NCI-H2171 treated with DMSO at 0.1 percent for 48 hours (cell line): ENCODE results near the gene PTPRT.

Experiments
- DNase-seq: peaks from one replicate; lab custom pipeline; 2025; lab: John Stamatoyannopoulos, UW

PTPRT gene

DNA sequence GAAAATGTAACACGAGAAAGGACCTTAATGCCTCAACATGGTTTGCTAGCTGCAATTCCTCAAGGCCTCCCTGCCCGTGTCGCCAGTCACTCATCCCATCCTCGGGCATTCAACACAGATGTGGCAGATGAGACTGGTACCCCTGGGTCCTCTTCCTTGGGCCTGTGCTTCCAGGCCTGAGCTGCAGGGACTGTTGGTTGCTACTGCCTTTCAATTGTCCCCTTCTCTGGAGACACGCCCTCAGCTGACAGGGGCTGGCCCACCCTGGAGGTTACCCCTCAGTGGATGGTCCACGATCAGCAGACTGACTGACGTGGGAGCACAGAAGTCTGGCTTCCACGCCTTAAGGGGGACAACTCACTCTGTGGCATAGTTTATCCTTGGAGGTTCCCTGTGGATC, 1076.5 kb downstream of the PTPRT start:
- DNase-seq = no peak

DNA sequence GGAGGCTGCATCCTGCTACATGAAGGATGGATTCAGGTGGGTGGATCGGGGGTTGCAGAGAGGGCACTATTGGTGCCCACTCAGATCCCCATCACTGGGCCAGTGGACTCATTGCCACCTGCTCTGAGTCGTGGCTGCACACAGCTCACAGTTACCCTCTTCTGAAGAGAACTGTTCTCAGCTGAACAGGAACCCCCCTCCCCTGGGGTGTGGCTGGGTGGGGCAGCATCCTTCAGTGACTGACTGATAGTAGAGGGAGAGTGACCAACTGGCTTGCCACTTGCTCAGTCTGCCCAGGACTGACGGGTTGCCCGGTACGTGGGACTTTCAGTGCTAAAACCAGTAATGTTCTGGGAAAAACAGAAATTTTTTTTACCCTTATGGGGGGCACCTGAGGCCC, 1077.5 kb downstream of the PTPRT start:
- no peak for DNase-seq

DNA sequence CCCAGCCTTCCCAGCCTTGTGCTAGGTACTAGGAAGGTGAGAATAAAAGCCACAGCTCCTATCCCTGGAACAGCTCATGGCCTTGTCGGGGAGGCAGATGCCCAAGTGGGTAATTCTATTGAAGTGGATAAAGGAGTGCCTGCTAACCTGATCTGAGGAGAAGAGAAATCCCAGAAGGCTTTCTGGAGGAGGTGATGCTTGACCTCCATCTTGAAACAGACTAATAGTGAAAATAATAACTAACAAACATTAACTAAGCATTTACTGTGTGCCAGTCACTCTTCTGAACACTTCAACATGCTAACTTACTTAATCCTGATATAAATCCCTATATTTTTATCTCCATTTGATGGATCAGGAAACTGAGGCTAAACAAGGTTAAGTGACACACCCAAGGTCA, 1078.4 kb downstream of the PTPRT start:
- no peak for DNase-seq

DNA sequence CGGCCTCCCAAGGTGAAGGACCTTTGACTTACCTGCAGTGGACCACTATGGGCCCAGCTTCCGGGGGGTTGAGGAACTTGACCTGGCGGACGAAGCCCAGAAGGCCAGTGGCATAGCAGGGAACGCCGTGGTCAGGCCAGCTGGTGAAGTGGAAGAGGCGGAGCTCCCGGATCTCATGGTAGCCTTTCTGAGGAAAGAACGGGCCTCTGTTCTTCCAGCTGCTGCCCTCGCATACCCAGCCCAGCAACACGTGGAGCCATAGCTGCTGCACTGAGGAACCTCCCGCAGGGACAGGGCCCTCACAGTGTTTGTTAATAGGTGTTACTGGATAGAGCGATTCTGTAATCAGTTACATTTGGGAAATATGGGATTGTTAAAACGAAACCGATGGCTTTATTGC, 1079.4 kb downstream of the PTPRT start:
- no peak for DNase-seq

DNA sequence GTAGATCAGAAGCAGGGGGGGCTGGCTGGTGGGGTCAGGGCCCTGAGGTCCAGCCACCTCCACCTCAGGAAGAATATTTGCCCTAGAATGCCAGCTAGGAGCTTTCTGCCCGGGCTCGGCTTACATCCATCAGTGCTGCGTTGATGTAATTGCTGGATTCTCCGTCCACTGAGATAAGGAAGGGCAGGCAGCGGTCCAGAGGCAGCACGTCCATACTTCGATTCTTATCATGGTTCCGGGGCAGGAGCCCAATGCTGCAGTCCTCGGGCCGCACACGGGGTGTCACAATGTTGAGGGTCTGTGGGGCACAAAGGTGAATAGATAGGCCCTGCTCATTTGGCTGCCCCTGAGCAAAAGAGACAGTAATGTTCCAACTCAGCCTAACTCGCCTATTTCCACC, 1087.7 kb downstream of the PTPRT start:
- no peak for DNase-seq

DNA sequence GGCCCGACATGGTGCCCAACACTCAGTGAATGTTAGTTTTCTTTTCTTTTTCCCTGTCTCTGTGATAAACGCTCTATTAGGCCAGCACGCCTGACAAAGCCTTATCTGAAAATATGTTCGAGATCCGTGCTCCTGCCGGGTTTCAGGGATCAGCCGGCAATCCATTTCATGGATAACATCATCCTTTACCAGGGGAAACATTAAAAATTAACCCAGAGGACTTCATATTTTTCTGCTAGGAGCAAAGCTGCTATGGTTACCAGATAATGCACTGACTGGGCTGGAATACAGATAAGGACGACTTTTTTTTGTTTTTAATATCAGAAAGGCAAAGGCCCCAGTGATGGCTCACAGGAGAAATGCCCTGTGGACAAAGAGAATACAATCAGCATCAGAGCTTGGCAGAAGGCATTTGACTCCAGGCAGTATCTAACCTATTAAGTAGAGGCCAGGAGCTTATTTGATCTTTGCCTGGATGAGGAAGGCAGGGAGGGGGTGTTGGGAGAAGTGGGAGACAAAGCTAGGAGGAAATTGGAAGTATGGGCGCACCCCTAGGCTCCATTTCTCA, 1089.5 kb downstream of the PTPRT start:
- no peak for DNase-seq

DNA sequence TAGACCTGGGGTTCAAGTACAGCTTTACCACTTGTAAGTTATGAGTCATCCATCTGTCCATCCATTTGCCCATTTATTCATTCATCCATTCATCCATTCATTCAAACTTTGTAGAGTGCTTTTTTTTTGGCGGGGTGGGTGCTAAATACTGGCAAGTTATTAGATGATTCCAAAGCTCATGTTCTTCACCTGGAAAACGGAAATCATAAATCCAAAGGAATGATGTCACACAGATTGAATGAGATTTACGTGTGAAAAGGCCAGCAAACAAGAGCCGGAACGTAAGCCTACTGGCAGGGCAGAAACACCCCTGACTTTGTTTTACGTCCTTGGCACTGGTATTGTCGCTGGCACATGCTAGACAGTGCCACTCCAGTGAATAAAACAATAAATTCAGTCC, 1090.6 kb downstream of the PTPRT start:
- no peak for DNase-seq

DNA sequence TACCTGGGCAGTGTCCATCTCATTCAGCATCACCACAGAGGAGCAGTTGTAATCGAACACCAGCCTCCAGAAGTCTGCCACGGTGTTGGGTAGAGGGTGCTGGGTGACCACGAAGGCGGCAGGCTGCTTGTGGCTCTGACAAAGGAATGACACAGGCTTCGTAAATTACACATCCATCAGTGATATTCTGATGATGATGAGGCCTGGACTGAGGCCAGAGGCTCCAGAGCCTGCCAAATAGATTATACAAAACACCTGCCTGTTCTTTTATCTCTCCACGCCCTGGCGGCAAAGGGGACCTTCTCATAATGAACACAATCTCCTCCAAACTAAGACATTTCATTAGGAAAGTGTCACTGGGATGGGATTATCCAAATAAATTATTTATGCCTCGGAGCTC, 1091.3 kb downstream of the PTPRT start:
- peak; percentile 48 for DNase-seq

DNA sequence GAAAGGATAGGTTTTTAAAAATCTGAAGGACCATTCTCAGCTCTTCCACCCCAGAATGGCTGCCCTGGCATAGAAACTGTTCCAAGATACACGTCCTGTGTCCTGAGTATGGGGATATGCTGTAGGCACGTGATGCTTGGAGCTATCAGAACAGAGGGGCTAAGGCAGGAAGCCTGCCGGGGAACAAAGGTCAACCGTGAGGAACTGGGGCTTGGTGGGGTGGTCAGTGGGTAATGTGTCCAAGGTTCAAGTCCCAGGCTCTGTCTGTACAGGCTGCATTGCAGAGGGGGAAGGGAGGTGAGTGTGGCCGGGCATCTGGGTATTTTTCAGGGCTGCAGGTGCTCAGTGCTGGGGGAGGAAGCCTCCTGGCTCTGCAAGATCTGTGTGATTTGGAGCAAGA, 1092.0 kb downstream of the PTPRT start:
- no peak for DNase-seq

DNA sequence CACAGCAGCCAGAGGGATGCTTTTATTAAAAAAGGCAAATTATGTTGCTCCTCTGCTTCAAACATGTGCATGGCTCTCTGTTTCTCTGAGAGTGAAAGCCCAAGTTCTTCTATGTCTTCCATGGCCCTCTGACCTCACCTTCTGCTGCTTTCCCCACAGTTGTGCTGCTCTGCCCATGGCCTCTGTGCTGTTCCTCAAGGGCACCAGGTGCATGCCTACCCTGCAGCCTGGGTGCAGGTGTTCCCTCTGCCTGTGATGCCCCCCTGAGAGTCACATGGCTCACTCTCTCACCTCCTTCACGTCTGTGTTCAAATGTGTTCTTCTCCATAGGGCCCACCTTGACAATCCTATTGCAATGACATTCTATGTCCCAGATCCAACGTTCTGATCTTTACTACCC, 1094.5 kb downstream of the PTPRT start:
- DNase-seq = peak; percentile 36

DNA sequence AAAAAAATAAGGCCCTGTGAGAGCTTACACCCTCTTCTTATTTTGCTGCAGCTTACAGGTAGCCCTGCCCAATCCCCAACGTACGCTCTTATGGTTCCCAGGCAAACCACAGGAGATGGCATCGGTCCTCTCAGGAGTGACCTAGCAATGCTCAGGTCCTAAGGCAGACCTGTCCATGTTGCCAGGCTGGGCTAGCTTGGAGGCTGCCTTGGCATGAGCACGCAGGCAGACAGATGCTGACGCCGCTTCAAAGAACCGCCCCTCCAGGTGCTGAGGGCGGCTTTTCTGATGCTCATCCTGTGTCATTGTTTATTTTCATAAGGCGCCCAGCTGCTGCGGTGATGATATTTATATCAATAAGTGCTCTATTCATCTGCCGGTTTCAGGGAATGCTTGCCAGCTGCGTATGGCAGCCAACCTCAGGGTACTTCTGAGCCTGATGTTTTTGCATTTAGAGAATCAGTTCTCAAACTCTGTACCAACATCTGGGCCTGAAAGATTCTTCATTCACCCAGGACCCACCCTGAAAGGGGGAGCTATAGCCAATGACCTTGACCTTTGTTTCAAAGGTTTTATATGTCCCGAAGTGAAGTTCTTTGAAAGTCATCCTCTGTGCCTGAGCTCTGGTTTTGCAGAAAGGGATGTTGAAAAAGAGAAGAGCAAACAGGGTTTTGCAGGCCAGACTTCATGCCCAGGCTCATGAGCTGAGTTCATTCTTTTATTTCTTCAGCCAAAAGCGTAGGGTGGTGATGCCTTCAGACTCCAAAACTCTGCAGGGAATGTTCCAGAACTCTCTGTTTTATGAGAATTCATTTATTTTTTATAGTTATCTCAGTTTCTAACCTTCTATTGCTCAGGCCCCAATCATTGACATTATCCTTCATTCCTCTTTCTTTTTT, 1095.9 kb downstream of the PTPRT start:
- DNase-seq = peak; percentile 93

DNA sequence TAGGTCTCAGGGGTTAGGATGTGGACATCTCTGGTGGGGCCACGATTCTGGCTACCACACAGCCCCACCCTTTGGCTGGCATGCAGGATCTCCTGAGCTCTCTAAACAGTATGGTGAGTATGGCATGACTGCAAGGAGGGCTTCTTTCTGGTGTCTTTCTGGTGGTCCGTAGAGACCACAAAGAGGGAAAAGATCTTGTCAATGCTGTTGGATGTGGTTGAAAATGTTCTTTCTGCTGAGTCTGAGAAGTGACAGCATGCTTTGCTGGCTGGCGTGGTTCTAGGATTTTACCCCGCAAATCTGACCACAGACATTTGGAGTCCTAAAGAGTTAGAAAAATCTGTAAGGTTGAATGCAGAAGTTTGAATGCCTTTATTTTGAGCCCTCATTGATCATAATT, 1096.7 kb downstream of the PTPRT start:
- DNase-seq = no peak

DNA sequence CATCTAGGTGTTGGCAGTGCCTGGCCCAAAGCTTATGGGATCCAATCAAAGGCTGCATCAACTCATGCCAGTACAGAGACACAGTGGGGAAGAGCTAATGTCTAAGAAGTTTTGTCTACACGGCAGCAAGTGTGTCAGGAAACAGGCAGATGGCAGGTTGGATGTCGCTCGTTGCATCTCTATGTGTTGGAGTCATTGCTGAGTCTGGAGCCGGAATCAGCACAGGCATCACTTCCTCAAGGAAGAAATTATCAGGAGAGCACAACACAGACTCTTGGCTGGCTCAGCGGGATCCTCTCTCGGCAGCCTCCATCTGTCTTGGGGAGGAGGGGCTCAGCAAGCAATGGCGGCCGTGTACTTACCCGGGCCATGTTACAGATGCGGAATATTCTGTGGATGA, 1104.3 kb downstream of the PTPRT start:
- DNase-seq = peak; percentile 30

DNA sequence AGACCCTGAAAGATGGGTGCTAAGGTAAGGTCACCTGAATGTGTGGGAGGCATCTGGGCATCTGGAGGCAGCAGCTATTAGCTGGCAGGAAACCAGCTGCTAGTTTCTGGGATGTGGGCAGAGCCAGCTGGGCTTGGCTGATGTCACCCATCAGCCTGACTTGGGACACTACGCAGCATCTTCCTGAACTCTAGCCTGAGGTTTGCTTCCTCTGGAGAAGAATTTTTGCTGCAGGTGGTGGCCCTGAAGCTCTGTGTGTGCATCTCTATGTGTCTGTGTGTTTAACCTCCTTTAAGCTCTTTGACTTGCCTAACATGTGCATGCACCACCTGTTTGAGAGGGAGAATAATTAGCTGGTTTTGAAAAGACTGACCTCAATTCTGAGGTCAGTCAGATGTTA, 1106.4 kb downstream of the PTPRT start:
- DNase-seq = peak; percentile 28

DNA sequence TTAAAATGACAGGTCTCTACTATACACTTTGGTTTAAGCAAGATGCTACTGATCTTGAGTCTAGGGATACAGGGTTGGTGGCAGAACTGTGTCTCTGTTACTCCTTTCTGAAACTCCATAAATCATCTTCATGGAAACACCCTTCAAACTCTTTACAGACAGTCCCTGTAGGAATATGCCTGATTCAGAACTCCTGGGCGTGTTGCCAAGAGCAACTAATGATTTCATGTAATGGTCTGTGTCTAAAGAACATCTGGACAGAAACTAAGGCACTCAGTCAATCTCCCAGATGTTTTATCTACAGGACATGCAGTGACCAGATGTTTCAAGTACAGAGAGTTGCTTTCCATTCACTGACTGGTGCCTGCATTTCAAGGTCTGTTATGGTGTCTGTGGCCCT, 1107.1 kb downstream of the PTPRT start:
- DNase-seq = peak; percentile 70

DNA sequence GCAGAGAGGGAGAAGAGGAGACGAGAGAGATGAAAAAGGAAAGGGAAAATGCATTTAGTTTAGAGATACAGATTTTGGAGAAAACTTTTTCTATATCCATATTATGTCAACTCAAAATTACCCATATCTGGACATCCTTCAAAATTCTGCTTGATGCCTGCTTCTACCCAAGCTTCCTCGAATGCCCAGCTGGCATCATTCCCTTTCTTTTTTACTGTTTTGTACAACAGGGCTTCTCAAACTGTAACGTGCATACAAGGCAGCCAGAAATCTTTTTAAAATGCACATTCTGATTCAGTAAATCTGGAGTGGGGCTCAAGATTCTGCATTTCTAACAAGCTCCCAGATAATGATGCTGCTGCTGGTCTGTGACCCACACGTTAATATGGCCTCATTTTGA, 1108.8 kb downstream of the PTPRT start:
- DNase-seq = no peak

DNA sequence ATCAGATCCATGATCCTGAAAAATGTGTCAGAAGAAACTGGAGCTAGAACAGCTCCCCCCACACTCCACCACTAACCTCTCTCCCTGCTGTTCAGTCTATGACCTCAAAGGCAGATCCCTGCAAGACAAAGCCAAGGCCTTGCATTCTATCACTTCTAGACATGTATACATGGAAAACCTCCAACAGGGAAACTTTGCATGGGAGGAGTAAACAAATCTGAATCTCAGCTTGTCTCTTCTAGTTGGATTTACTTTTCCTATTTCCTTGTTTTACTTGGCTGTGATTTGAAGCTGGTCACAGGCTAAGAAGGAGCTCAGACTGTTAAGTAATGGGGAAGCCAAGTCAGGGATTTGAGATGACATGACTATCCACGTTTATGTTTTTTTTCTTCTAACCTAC, 1114.8 kb downstream of the PTPRT start:
- DNase-seq = no peak

DNA sequence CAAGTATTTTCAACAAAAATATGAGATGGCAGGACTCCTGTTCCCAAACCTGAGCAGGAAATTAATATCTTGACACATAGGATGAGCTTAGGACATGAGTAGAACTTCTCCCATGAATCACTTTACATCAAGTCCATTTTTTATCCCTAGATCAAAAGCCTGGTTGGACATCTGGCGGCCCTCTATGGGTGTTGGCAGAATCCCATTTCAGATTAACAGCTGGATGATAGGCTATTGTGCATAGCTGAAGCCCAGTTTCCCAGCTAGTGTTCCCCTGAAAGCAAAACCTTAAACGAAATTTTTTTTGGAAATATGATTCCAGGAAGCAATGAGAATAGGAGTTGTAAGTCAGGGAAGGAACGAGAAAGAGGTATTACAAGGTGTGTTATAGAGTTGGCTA, 1122.1 kb downstream of the PTPRT start:
- no peak for DNase-seq

DNA sequence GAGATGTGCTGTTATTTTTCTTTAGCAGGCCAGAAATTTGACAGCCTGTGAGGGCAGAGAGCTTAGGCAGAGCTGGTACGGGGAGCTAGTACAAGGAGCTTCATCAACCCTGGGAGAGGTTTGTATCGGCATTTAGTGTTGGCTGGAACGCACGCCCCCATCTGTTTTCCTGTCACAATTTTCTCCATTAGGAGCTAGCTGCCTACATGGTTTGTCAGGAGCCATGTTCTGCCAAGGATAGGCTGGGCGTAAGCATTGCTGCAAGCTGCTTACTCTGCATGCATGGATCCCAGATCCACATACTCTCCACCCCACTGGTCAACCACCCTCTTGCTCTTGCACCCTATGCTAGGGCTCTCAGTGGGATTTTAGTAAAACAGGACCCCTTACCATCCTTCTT, 1122.5 kb downstream of the PTPRT start:
- no peak for DNase-seq

DNA sequence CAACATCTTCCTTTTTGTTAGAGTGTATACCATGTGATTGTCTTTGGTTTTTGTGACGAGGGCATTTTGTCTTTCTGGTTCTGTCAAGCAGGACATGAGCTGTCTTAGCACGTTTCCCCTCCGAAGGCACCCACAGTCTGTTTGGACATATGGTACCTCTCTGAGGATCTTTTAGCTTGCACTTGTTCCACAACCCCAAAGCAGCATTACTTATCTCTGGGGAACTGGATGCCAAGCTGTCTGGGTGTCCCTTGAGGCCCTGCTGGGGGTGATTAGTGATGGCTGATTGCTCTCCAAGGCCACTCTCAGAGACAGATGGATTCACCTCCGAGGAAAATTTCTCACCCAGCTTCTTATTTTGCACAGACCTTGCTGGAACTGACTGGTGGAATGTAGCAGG, 1126.6 kb downstream of the PTPRT start:
- peak; percentile 93 for DNase-seq

DNA sequence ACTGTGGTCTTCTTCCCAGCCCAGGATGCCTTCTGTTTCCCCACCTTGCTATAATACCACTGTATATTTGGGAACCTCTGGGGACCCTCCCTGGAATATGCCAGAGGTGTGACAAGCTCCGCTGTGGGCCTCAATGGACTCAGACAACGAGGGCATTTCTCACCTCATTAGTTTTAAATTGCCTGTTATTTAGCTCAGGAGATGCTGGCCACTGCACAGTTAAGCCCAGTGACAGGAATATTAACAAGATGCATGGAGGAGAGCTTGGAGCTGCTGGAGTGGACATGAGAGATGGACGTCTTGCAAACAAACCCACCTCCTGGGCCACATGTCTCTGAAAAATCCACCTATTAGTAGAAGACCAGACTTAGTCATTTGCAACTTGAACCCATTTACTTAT, 1136.4 kb downstream of the PTPRT start:
- DNase-seq = no peak

DNA sequence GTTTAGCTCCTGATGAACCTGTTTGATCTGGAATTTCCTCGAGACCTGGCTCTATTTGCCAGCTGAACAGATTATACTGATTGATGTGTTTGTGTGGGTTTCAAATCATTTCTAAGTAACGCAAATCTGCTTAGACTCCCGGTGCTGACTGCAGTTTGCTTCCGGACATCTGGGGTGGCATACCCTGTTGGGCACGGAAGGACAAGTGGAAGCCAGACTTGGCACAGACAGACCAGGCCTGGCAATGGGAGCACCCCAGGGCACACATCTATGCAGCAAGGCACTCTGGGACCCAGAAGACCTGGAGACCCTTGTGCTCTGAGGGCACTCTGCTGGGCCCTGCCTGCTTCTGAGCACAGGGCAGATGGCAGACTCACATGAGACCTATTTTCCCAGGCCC, 1137.8 kb downstream of the PTPRT start:
- DNase-seq = no peak

DNA sequence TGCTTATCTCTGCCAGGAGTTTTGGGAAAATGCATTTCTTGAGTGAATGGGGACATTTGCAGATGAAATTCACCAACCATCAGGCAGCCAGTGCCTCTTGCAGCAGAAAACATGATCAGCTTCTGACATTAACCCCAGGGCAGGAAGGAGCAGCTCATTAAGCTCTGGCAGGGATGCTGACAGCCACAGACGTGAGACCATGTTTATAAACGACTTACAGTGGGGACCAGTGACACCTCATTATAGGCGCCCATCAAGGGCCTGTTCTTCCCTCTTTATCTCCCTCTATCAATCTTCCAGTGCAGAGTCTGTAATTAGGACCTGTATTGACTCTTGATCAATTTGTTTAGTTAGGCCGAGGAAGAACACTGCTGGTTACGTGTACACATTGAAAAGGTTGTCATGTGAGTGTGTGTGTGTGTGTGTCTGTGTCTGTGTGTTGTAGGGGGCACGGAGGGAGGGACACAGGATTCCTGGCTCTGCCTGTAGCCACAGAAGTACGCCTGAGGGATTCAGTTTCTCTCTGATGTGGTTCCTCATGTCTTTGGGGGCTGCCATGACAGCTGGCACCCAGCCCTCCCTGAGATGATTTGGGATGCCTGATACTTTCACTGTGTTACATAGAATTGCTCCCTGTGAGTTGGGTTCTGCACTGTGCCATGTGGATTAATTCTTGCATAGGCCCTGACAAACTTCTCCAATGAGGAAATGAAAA, 1143.2 kb downstream of the PTPRT start:
- DNase-seq = no peak
